Measurements from ENCODE around the gene RGS18.

- TF ChIP-seq, protein P1, sequence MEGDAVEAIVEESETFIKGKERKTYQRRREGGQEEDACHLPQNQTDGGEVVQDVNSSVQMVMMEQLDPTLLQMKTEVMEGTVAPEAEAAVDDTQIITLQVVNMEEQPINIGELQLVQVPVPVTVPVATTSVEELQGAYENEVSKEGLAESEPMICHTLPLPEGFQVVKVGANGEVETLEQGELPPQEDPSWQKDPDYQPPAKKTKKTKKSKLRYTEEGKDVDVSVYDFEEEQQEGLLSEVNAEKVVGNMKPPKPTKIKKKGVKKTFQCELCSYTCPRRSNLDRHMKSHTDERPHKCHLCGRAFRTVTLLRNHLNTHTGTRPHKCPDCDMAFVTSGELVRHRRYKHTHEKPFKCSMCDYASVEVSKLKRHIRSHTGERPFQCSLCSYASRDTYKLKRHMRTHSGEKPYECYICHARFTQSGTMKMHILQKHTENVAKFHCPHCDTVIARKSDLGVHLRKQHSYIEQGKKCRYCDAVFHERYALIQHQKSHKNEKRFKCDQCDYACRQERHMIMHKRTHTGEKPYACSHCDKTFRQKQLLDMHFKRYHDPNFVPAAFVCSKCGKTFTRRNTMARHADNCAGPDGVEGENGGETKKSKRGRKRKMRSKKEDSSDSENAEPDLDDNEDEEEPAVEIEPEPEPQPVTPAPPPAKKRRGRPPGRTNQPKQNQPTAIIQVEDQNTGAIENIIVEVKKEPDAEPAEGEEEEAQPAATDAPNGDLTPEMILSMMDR (IDR thresholded peaks at IDR 0.05; ENCODE audit: insufficient read depth, low read length), result no peak
- TF ChIP-seq, protein P2, sequence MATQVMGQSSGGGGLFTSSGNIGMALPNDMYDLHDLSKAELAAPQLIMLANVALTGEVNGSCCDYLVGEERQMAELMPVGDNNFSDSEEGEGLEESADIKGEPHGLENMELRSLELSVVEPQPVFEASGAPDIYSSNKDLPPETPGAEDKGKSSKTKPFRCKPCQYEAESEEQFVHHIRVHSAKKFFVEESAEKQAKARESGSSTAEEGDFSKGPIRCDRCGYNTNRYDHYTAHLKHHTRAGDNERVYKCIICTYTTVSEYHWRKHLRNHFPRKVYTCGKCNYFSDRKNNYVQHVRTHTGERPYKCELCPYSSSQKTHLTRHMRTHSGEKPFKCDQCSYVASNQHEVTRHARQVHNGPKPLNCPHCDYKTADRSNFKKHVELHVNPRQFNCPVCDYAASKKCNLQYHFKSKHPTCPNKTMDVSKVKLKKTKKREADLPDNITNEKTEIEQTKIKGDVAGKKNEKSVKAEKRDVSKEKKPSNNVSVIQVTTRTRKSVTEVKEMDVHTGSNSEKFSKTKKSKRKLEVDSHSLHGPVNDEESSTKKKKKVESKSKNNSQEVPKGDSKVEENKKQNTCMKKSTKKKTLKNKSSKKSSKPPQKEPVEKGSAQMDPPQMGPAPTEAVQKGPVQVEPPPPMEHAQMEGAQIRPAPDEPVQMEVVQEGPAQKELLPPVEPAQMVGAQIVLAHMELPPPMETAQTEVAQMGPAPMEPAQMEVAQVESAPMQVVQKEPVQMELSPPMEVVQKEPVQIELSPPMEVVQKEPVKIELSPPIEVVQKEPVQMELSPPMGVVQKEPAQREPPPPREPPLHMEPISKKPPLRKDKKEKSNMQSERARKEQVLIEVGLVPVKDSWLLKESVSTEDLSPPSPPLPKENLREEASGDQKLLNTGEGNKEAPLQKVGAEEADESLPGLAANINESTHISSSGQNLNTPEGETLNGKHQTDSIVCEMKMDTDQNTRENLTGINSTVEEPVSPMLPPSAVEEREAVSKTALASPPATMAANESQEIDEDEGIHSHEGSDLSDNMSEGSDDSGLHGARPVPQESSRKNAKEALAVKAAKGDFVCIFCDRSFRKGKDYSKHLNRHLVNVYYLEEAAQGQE (IDR thresholded peaks at IDR 0.05; ENCODE audit: insufficient replicate concordance, low read depth), result no peak
Observed at GRCh38 chr1:192147696-192148095, 10.6 kb upstream of the RGS18 start.

All from HL-60 (cell line).